K562 (cell line): Measurements from ENCODE around the gene PRPH2. TPM values are rescaled to one million over a fixed set of nuclear protein-coding genes. Genes with fewer than 3 reads are reported as not detected.
A peak's percentile ranks its signal among the peaks of the same experiment; 100 is the strongest.

Source experiments
- BHLHE40 ChIP-seq: IDR thresholded peaks from 2 replicates; pipeline ENCODE4 v1.6.1; 2011; ENCODE audit warnings: low read length, improper control_type of control experiment
- CBFA2T3 ChIP-seq: fragments of 450-650 bp; IDR thresholded peaks from 2 replicates; pipeline ENCODE4 v1.6.1; 2017
- HMG20B ChIP-seq: fragments of 250-450 bp; sonication (Bioruptor Pico); IDR thresholded peaks from 2 replicates; pipeline ENCODE4 v1.5.0; 2021; ENCODE audit warnings: mild to moderate bottlenecking
- KDM1A ChIP-seq, 2 experiments: fragments of 450-650 bp; IDR thresholded peaks; 2 replicates each; pipeline ENCODE4 v1.6.1; 2016; ENCODE audit warnings: mild to moderate bottlenecking in 2 of 2
- MXI1 ChIP-seq: IDR thresholded peaks from 2 replicates; pipeline ENCODE4 v1.6.1; 2011; ENCODE audit warnings: low read depth, mild to moderate bottlenecking, improper control_type of control experiment, low read length
- RNF2 ChIP-seq: sonication (generic); IDR thresholded peaks from 2 replicates; pipeline ENCODE4 v1.6.1; 2016
- TCFL5 ChIP-seq: fragments of 250-450 bp; sonication (Bioruptor Pico); conservative IDR thresholded peaks from 2 replicates; pipeline ENCODE4 v1.6.1; 2021; ENCODE audit warnings: mild to moderate bottlenecking, moderate library complexity, matching md5 sums
- XRCC5 ChIP-seq: fragments of 200-400 bp; formaldehyde crosslinking; IDR thresholded peaks from 2 replicates; pipeline ENCODE4 v1.6.1; 2017; ENCODE audit warnings: low read depth, mild to moderate bottlenecking, low read length
- YY1 ChIP-seq, 3 experiments: IDR thresholded peaks; 2 replicates each; pipeline ENCODE4 v1.6.1; 2011; ENCODE audit warnings: low read length in 2 of 3, mild to moderate bottlenecking in 2 of 3, moderate library complexity in 2 of 3, borderline replicate concordance in 1 of 3, control low read depth in 1 of 3, low read depth in 1 of 3; ENCODE audit not compliant: insufficient read depth in 3 of 3, insufficient replicate concordance in 2 of 3, control insufficient read depth in 1 of 3, insufficient read length in 1 of 3; ENCODE audit errors: extremely low read depth in 1 of 3
- ZNF282 ChIP-seq: sonication (generic); formaldehyde crosslinking; IDR thresholded peaks from 2 replicates; pipeline ENCODE4 v1.8.1; 2023; ENCODE audit warnings: missing genetic modification reagents
- ZNF436 ChIP-seq: fragments of 250-450, 450-650 bp; sonication (Bioruptor Pico); formaldehyde crosslinking; IDR thresholded peaks from 2 replicates; pipeline ENCODE4 v1.7.0; 2020; ENCODE audit warnings: mild to moderate bottlenecking
- polyA plus RNA-seq, 8 experiments: library from polyadenylated mRNA; depleted of rRNA in 4 of 8; stranded (reverse) in 5 of 8; unstranded in 3 of 8; fragments of >200 nt; fragmentation: Nextera tagmentation in 2 of 8; fragmentation: Illumina TruSeq in 1 of 8; extraction: Ambion mirVana in 2 of 8; extraction: Trizol in 1 of 8; gene quantifications; 2 replicates each; pipeline versions ENCODE4 v1.2.1 to v1.2.3, GENCODE V29; 2011 to 2014; ENCODE audit warnings: inconsistent platforms in 1 of 8, missing spikeins in 1 of 8
- total RNA-seq, 7 experiments: library from RNA; depleted of rRNA in 6 of 7; stranded (reverse); fragments of >200 nt in 6 of 7; fragmentation: Illumina TruSeq in 2 of 7; extraction: Trizol in 2 of 7; gene quantifications; 2 replicates each; pipeline versions ENCODE4 v1.2.1 to v1.2.3, GENCODE V29; 2011 to 2021; ENCODE audit warnings: low replicate concordance in 1 of 7
- TF ChIP-seq, protein P1 (sequence below): fragments of 450-650 bp; IDR thresholded peaks from 2 replicates; pipeline ENCODE4 v1.6.1; 2016; ENCODE audit warnings: mild to moderate bottlenecking, moderate library complexity
- TF ChIP-seq, protein P2 (sequence below): sonication (generic); formaldehyde crosslinking; IDR thresholded peaks from 2 replicates; pipeline ENCODE4 v1.8.0; 2022; ENCODE audit warnings: missing genetic modification reagents, mild to moderate bottlenecking, borderline replicate concordance
- TF ChIP-seq, protein P3 (sequence below): fragments of 250-450 bp; sonication (Bioruptor Pico); IDR thresholded peaks from 2 replicates; pipeline ENCODE4 v1.5.0; 2021

The PRPH2 gene
- total and polyA plus RNA-seq, 9 of the 15 experiments (the other 6 are each of a cell fraction or from before 2014, with no cell fraction given), result 0.03 to 0.11 (median 0.03) TPM; not detected in 5

DNA sequence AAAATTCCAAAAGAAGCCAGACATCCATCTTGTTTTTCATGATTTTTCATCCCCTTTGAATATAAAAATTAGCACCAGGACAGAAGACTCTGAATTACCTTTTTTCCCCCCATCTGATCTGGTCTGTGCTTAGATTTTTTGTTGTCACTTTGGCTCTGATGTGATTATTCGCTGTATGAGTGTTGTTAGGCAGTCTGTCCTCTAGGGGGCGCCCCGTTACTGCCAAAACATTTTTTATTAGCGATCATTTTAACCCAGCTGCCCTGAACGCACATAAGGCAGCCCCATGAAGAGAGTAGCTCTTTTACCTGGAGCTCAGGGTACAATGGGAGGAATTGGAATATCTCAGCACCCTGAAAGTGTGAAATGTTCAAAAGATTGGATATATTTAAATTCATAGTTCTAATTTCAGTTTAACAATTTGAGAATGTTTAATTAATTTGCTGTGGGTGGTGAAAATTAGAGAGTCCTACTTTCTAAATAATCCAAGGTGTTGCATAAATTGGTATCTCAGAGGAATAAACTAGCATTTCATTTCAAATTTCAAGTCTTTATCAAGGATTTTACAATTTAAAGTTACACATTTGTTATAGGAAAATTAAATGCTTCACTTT, 60.8 kb downstream of the PRPH2 start (continued):
- TF ChIP-seq, protein P1, sequence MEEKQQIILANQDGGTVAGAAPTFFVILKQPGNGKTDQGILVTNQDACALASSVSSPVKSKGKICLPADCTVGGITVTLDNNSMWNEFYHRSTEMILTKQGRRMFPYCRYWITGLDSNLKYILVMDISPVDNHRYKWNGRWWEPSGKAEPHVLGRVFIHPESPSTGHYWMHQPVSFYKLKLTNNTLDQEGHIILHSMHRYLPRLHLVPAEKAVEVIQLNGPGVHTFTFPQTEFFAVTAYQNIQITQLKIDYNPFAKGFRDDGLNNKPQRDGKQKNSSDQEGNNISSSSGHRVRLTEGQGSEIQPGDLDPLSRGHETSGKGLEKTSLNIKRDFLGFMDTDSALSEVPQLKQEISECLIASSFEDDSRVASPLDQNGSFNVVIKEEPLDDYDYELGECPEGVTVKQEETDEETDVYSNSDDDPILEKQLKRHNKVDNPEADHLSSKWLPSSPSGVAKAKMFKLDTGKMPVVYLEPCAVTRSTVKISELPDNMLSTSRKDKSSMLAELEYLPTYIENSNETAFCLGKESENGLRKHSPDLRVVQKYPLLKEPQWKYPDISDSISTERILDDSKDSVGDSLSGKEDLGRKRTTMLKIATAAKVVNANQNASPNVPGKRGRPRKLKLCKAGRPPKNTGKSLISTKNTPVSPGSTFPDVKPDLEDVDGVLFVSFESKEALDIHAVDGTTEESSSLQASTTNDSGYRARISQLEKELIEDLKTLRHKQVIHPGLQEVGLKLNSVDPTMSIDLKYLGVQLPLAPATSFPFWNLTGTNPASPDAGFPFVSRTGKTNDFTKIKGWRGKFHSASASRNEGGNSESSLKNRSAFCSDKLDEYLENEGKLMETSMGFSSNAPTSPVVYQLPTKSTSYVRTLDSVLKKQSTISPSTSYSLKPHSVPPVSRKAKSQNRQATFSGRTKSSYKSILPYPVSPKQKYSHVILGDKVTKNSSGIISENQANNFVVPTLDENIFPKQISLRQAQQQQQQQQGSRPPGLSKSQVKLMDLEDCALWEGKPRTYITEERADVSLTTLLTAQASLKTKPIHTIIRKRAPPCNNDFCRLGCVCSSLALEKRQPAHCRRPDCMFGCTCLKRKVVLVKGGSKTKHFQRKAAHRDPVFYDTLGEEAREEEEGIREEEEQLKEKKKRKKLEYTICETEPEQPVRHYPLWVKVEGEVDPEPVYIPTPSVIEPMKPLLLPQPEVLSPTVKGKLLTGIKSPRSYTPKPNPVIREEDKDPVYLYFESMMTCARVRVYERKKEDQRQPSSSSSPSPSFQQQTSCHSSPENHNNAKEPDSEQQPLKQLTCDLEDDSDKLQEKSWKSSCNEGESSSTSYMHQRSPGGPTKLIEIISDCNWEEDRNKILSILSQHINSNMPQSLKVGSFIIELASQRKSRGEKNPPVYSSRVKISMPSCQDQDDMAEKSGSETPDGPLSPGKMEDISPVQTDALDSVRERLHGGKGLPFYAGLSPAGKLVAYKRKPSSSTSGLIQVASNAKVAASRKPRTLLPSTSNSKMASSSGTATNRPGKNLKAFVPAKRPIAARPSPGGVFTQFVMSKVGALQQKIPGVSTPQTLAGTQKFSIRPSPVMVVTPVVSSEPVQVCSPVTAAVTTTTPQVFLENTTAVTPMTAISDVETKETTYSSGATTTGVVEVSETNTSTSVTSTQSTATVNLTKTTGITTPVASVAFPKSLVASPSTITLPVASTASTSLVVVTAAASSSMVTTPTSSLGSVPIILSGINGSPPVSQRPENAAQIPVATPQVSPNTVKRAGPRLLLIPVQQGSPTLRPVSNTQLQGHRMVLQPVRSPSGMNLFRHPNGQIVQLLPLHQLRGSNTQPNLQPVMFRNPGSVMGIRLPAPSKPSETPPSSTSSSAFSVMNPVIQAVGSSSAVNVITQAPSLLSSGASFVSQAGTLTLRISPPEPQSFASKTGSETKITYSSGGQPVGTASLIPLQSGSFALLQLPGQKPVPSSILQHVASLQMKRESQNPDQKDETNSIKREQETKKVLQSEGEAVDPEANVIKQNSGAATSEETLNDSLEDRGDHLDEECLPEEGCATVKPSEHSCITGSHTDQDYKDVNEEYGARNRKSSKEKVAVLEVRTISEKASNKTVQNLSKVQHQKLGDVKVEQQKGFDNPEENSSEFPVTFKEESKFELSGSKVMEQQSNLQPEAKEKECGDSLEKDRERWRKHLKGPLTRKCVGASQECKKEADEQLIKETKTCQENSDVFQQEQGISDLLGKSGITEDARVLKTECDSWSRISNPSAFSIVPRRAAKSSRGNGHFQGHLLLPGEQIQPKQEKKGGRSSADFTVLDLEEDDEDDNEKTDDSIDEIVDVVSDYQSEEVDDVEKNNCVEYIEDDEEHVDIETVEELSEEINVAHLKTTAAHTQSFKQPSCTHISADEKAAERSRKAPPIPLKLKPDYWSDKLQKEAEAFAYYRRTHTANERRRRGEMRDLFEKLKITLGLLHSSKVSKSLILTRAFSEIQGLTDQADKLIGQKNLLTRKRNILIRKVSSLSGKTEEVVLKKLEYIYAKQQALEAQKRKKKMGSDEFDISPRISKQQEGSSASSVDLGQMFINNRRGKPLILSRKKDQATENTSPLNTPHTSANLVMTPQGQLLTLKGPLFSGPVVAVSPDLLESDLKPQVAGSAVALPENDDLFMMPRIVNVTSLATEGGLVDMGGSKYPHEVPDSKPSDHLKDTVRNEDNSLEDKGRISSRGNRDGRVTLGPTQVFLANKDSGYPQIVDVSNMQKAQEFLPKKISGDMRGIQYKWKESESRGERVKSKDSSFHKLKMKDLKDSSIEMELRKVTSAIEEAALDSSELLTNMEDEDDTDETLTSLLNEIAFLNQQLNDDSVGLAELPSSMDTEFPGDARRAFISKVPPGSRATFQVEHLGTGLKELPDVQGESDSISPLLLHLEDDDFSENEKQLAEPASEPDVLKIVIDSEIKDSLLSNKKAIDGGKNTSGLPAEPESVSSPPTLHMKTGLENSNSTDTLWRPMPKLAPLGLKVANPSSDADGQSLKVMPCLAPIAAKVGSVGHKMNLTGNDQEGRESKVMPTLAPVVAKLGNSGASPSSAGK, result no peak
- TF ChIP-seq ZNF436 (no peak), ZNF282 (CRISPR knock-in tag) (no peak), RNF2 (no peak), XRCC5 (0 out of 2 replicates have a peak, but pooled peaks have one; percentile 31), BHLHE40 (0 out of 2 replicates have a peak, but pooled peaks have one; percentile 18), YY1 (IDR thresholded peaks at IDR 0.05; ENCODE audit: borderline replicate concordance in 1 of 3, control insufficient read depth in 1 of 3, extremely low read depth in 1 of 3, insufficient read depth in 3 of 3, insufficient read length in 1 of 3, insufficient replicate concordance in 2 of 3, low read depth in 1 of 3, low read length in 2 of 3) (no peak), KDM1A (IDR thresholded peaks at IDR 0.05) (no peak), TCFL5 (CRISPR knock-in tag) (no peak), CBFA2T3 (no peak), HMG20B (CRISPR knock-in tag) (no peak), MXI1 (no peak)
- TF ChIP-seq, protein P2, sequence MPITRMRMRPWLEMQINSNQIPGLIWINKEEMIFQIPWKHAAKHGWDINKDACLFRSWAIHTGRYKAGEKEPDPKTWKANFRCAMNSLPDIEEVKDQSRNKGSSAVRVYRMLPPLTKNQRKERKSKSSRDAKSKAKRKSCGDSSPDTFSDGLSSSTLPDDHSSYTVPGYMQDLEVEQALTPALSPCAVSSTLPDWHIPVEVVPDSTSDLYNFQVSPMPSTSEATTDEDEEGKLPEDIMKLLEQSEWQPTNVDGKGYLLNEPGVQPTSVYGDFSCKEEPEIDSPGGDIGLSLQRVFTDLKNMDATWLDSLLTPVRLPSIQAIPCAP (CRISPR knock-in tag), result no peak
- TF ChIP-seq, protein P3, sequence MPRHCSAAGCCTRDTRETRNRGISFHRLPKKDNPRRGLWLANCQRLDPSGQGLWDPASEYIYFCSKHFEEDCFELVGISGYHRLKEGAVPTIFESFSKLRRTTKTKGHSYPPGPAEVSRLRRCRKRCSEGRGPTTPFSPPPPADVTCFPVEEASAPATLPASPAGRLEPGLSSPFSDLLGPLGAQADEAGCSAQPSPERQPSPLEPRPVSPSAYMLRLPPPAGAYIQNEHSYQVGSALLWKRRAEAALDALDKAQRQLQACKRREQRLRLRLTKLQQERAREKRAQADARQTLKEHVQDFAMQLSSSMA (CRISPR knock-in tag), result no peak
